ENCODE measurements around the gene CEACAM4.
A peak's percentile ranks its signal among the peaks of the same experiment; 100 is the strongest.
"Not testable (repeated sequence)": the region's sequence is repeated elsewhere in the genome, so short reads cannot be mapped to it uniquely, and the experiment has no call there.

Gene CEACAM4

GRCh38 chr19:41626877-41627276 lies at the start of gene CEACAM4:
Gene CEACAM4, minus strand, starts transcription at chr19:41627074. Its CDS starts 111 bp downstream, at chr19:41626963.
- no peak for DNase-seq (ENCODE audit: low read depth in 1 of 2, low spot score in 1 of 2)

- DNase-seq (ENCODE audit: low read depth in 1 of 2, low spot score in 1 of 2) = no peak
These were observed 44.6 kb upstream of the CEACAM4 start for GRCh38 chr19:41671486-41671885.

GRCh38 chr19:41670755-41671154 lies 43.9 kb upstream of the CEACAM4 start:
- no peak for DNase-seq (ENCODE audit: low read depth in 1 of 2, low spot score in 1 of 2)

DNA sequence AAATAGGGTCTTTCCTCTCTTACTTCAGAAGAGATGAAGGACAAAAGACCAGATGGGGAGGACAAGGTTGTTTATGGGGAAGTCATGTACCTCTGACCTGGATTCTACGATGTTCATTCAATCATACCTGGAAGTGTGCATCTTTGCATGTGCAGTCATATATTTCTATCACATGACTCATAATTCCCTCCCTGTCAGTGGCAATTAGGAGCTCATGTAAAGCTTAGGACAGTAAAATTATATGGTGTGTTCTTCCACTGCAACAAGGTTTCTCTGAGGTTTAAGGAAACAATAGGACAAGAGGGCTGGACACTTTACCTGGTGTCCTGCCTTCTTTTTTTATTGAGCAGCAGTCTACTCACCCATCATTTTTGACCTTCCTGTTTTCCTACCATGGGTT lies 41.4 kb upstream of the CEACAM4 start:
- no peak for DNase-seq (ENCODE audit: low read depth in 1 of 2, low spot score in 1 of 2)

- no peak for DNase-seq (ENCODE audit: low read depth in 1 of 2, low spot score in 1 of 2)
These were observed 39.2 kb upstream of the CEACAM4 start for GRCh38 chr19:41666075-41666474.

- no peak for DNase-seq (ENCODE audit: low read depth in 1 of 2, low spot score in 1 of 2)
These were observed 30.3 kb upstream of the CEACAM4 start for GRCh38 chr19:41657157-41657556.

GRCh38 chr19:41656756-41657155 lies 29.9 kb upstream of the CEACAM4 start:
- not testable (repeated sequence) for DNase-seq (ENCODE audit: low read depth in 1 of 2, low spot score in 1 of 2)

DNA sequence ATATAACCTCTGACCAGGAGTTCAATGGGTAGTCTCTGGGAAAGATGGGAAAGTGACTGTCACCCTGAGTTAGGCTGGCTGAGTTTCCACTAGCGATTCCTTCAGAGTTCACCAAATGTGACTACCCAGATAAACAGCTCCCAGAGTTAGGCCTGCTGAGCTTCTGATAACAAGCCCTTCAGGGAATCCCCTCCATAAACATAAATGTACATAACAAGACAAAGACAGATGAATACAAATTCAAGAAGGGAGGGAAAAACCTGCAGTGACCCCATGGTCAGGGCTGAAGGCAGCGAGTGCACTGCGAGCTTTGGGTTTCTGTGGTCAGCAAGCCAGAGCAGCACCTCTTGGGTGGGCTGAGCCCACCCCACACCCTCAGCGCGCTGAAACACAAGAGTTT lies 25.4 kb upstream of the CEACAM4 start:
- DNase-seq (ENCODE audit: low read depth in 1 of 2, low spot score in 1 of 2) = no peak

DNA sequence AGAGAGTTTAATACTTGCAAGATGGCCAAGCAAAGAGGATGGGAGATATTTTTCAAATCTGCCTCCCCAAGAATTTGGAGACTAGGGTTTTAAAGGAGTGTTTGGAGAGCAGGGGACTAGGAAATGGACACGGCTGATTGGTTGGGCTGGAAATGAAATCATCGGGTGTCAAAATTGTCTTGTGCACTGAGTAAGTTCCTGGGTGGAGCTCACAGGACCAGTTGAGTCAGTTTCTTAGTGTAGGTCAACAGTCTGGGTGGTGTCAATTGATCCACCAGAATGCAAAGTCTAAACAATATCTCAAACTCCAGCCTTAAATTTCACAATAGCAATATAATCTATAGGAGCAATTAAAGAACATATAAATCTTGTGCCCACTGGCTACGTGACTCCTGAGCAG lies 23.0 kb upstream of the CEACAM4 start:
- DNase-seq (ENCODE audit: low read depth in 1 of 2, low spot score in 1 of 2) = no peak

DNA sequence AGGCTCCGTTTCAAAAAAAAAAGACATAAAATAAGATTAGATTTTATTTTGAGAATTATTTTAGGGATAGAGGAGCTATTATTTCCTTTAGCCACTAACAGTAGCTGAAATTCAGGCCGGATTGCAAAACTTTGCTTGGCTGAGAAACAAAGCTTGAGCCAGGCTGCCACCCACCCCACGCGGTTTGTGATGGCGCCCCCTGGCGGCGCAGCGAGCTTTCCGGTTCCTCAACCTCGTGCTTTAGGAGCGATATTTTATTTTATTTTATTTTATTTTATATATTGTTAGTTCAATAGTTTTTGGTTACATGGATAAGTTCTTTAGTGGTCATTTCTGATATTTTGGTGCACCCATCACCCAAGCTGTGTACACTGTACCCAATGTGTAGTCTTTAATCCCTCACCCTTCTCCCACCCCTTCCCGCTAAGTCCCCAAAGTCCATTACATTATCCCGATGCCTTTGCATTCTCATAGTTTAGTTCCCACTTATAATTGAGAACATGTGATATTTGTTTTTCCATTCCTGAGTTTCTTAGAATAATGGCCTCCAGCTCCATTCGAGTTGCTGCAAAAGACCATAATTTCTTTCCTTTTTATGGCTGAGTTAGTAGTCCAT lies 19.8 kb upstream of the CEACAM4 start:
- peak in 1 of 2 donors; percentile 11 for DNase-seq (ENCODE audit: low read depth in 1 of 2, low spot score in 1 of 2)

- peak; percentile 32 to 57 for DNase-seq (ENCODE audit: low read depth in 1 of 2, low spot score in 1 of 2)
These were observed 15.1 kb upstream of the CEACAM4 start for GRCh38 chr19:41641879-41642485.

GRCh38 chr19:41638641-41639081 lies 11.8 kb upstream of the CEACAM4 start:
- no peak for DNase-seq (ENCODE audit: low read depth in 1 of 2, low spot score in 1 of 2)

GRCh38 chr19:41637484-41637883 lies 10.6 kb upstream of the CEACAM4 start:
- DNase-seq (ENCODE audit: low read depth in 1 of 2, low spot score in 1 of 2) = no peak

GRCh38 chr19:41627966-41628675 lies 1.2 kb upstream of the CEACAM4 start:
- no peak for DNase-seq (ENCODE audit: low read depth in 1 of 2, low spot score in 1 of 2)

DNA sequence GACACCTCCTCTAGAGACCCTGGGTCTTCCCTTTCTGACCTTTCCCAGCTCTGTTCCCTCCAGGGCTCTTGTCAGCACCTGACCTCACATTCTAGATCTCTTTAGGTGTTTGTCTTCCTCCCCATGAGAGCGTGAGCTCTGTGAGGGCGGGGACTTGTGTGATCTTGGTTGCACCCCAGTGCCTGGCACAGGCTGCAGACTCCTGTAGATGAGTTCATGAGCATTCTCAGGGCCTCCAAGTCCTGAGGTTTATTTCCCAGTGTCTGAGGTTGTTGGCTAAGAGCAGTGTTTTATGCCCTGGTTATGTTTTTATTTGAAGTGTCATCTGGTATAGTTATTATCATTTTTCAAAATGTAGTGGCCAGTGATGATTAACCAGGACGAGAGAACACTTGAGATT lies 596 bp downstream of the CEACAM4 start:
- DNase-seq (ENCODE audit: low read depth in 1 of 2, low spot score in 1 of 2) = no peak

GRCh38 chr19:41624937-41625336 lies 1.9 kb downstream of the CEACAM4 start:
- DNase-seq (ENCODE audit: low read depth in 1 of 2, low spot score in 1 of 2) = no peak

GRCh38 chr19:41624515-41624914 lies 2.4 kb downstream of the CEACAM4 start:
- DNase-seq (ENCODE audit: low read depth in 1 of 2, low spot score in 1 of 2) = no peak

DNA sequence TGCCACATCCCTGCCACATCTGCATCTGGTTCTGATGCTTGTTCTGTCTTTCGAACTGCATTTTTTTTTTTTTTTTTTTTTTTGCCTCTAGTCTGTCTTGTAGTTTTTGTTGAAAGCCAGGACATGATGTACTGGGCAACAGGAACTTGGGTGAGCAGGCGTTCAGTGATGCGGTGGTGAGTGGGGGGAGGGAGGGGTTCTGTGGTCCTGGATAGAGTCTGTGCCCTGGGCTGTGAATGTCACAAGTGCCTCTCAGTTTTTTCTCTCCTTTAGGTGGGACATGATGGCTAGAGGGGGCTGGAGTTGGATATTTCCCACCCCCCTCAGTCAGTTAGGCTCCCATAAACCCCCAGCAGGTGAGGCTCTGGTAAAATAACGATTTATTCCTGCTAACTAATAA lies 3.5 kb downstream of the CEACAM4 start:
- DNase-seq (ENCODE audit: low read depth in 1 of 2, low spot score in 1 of 2) = no peak

DNA sequence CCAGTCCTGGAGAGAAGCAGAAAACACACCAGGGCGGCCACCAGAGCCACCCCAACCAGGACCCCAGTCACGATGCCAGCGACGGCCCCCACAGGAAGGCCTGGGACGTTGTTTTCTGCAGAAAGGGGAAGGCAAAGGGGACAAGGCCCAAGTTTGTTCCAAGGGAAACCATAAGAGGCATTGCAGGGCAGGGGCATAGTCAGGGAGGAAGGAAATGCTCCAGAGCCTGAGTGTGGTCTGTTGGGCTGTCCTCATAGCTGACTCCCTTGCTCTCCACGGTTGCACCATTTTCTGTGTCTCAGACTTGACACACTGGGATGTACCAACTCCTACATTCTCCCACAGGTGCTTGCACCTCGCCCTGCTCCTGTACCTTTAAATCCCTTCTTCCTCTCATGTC lies 5.2 kb downstream of the CEACAM4 start:
- DNase-seq (ENCODE audit: low read depth in 1 of 2, low spot score in 1 of 2) = no peak

- no peak for DNase-seq (ENCODE audit: low read depth in 1 of 2, low spot score in 1 of 2)
These were observed 5.6 kb downstream of the CEACAM4 start for GRCh38 chr19:41621226-41621625.

DNA sequence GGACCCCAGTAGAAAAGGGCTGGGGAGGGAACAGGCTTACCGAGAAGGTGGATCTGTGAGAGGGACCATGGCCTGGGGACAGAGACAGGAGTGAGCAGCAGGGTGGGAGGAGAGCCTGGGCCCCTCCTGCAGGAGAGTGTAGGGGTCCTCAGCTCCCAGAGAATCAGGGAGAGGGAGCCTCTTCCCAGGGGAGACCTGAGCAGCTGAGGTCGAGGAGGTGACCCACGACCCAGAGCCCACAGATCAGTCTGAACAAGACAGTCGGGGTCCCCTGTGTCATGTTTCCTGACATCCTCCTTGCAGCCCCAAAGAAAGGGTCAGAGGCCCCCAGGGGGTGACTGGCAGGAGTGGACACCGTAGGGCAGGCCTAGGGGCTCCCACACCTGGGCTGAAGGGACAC lies 6.7 kb downstream of the CEACAM4 start:
- DNase-seq (ENCODE audit: low read depth in 1 of 2, low spot score in 1 of 2) = no peak

DNA sequence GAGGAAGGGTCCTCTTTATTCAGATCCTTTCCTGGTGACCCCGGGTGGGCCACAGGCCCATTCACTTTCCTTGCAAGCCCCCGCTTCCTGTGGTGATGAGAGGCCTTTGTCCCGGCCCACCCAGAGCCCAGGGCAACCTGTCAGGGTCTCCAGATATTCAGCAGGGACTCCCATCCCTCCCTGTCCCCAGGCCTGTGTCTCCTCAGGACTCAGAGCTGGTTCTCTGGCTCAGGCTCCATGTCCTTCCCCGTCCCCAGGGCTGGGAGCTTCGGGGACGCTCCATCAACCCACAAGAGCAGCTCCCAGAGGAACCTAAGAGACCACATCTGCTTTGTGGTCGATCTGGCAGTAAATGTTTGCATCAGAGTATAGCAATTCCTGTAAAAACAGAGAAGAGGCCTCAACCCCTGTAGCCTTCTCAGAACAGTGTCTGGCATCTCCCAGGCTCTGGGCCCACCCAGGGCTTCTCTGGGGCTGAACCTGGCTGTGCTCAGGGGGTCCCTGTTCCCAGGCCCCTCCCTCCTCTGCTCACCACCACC lies 7.8 kb downstream of the CEACAM4 start:
- DNase-seq (ENCODE audit: low read depth in 1 of 2, low spot score in 1 of 2) = no peak

All from activated T-helper 1 cell treated with anti-CD3 and anti-CD28 coated beads, Interleukin-2, amount 50 U/mL, for 16 hours (primary cell).